Fibroblast of peridontal ligament (primary cell): ENCODE data around the gene VAV1.
"Not testable (repeated sequence)": the region's sequence is repeated elsewhere in the genome, so short reads cannot be mapped to it uniquely, and the experiment has no call there.

Experiments used
- DNase-seq: peaks from one replicate; pipeline ENCODE4 v3.0.0-alpha.2; 2010; ENCODE audit errors: extremely low read depth

VAV1 gene

GRCh38 chr19:6737873-6738786 lies 34.4 kb upstream of the VAV1 start:
- peak; percentile 70 for DNase-seq

- DNase-seq, result no peak
Observed at GRCh38 chr19:6738787-6739389, 33.6 kb upstream of the VAV1 start.

- peak; percentile 73 for DNase-seq
Observed at GRCh38 chr19:6739390-6739882, 33.1 kb upstream of the VAV1 start, which contains the start of gene TRIP10. TRIP10 (plus strand) TSS chr19:6739680; CDS start chr19:6739762, 82 bp downstream.

- DNase-seq, result no peak
Observed at GRCh38 chr19:6739883-6740588, 32.5 kb upstream of the VAV1 start.

- DNase-seq, result peak; percentile 15
Observed at GRCh38 chr19:6740589-6741343, 31.7 kb upstream of the VAV1 start.

GRCh38 chr19:6743066-6743465 lies 29.4 kb upstream of the VAV1 start:
- DNase-seq, result no peak

- DNase-seq, result no peak
Observed at GRCh38 chr19:6743714-6744380, 28.7 kb upstream of the VAV1 start.

- peak; percentile 73 for DNase-seq
Observed at GRCh38 chr19:6744381-6745301, 27.9 kb upstream of the VAV1 start.

- DNase-seq, result no peak
Observed at GRCh38 chr19:6745965-6746364, 26.5 kb upstream of the VAV1 start.

GRCh38 chr19:6748543-6748942 lies 24.0 kb upstream of the VAV1 start:
- DNase-seq, result not testable (repeated sequence)

GRCh38 chr19:6750062-6750461 lies 22.4 kb upstream of the VAV1 start:
- DNase-seq, result no peak

- DNase-seq, result no peak
Observed at GRCh38 chr19:6751189-6751588, 21.3 kb upstream of the VAV1 start.

GRCh38 chr19:6752256-6753177 lies 20.0 kb upstream of the VAV1 start:
- DNase-seq, result no peak

GRCh38 chr19:6753178-6754031 lies 19.1 kb upstream of the VAV1 start:
- DNase-seq, result peak; percentile 27

- DNase-seq, result no peak
Observed at GRCh38 chr19:6754136-6754535, 18.4 kb upstream of the VAV1 start.

GRCh38 chr19:6754653-6755463 lies 17.6 kb upstream of the VAV1 start:
- DNase-seq, result no peak

- DNase-seq, result no peak
Observed at GRCh38 chr19:6760606-6761005, 11.9 kb upstream of the VAV1 start.
